Right lobe of liver (tissue), 4 donors: ENCODE results near the gene NUTM1.
"Not testable (repeated sequence)": the region's sequence is repeated elsewhere in the genome, so short reads cannot be mapped to it uniquely, and the experiment has no call there.

Source experiments
- POLR2A ChIP-seq: fragments of 450-650 bp; IDR thresholded peaks from one replicate; pipeline ENCODE4 v1.6.1; 2017; ENCODE audit warnings: antibody characterized with exemption, mild to moderate bottlenecking
- TF ChIP-seq, protein P1 (sequence below), 4 donors: fragments of 200-600 bp in 3 of 4; fragments of 450-650 bp in 1 of 4; IDR thresholded peaks; one replicate each; pipeline versions ENCODE4 v1.5.1 to v1.8.0; 2016 to 2022; ENCODE audit warnings: antibody characterized with exemption in 4 of 4, mild to moderate bottlenecking in 2 of 4
- donor health status: DM: no; HTN: no; CAD: no.
- donor health status: DM: no; HTN: no; CAD: no.
- donor health status: DM: no; HTN: yes; CAD: no.

- TF ChIP-seq, protein P1, sequence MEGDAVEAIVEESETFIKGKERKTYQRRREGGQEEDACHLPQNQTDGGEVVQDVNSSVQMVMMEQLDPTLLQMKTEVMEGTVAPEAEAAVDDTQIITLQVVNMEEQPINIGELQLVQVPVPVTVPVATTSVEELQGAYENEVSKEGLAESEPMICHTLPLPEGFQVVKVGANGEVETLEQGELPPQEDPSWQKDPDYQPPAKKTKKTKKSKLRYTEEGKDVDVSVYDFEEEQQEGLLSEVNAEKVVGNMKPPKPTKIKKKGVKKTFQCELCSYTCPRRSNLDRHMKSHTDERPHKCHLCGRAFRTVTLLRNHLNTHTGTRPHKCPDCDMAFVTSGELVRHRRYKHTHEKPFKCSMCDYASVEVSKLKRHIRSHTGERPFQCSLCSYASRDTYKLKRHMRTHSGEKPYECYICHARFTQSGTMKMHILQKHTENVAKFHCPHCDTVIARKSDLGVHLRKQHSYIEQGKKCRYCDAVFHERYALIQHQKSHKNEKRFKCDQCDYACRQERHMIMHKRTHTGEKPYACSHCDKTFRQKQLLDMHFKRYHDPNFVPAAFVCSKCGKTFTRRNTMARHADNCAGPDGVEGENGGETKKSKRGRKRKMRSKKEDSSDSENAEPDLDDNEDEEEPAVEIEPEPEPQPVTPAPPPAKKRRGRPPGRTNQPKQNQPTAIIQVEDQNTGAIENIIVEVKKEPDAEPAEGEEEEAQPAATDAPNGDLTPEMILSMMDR (IDR thresholded peaks at IDR 0.05), result not testable (repeated sequence)
- not testable (repeated sequence) for TF ChIP-seq POLR2A
Observed at GRCh38 chr15:34403160-34403598, 60.1 kb downstream of the NUTM1 start.
